ENCODE measurements around the gene COG5.
"Not testable (repeated sequence)": the region's sequence is repeated elsewhere in the genome, so short reads cannot be mapped to it uniquely, and the experiment has no call there.

The COG5 gene

DNA sequence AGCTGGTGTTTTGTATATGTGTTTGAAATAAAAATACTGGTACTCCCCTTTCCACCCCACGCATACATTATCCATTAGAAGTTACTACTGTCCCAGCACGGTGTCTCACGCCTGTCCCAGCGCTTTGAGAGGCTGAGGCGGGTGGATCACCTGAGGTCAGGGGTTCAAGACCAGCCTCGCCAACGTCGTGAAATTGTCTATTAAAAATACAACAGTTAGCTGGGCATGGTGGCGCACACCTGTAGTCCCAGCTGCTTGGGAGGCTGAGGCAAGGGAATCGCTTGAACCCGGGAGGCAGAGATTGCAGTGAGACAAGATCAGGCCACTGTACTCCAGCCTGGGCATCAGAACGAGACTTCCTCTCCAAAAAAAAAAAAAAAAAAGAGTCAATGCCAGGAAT, 392.2 kb downstream of the COG5 start:
- DNase-seq: no peak

DNA sequence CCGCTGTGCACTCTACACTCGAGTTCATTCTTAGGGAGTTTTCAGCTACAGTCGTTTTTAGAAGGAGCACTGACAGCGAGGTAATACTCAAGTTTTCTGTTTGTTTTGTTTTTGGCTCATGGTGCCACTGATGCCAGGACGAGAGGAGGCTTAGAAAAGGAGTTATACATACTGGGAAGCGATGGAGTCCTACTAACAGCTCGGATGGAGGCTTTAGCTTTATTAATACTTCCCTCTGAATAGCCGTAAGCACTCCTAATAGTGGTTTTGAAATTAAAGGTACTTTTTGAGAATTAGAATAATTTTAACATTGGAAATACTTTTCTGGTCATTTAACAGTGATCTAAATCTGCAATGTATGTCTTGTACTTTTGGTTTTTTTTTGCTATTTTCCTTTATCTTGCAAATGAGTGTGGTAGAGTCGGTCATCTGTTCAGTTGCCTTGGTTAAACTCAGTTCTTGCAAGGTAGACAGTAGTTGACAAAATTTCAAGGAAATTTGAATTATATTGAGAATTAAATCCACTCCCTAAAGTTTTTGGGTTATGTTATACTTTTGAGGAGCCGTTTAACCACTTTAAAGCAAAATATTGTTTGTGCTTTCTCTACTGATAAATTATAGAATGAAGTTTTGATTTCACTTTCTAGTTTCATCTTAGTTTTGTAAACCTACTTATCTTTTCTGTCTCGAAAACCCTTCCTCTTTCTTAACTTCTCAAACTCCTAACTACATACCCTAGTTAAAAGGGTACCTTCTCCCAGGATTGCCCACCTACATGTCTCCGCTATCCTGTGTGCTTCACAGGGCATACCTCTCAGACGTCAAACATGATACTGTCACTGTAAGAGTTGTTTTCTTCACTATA, 393.4 kb downstream of the COG5 start:
- DNase-seq: no peak

DNA sequence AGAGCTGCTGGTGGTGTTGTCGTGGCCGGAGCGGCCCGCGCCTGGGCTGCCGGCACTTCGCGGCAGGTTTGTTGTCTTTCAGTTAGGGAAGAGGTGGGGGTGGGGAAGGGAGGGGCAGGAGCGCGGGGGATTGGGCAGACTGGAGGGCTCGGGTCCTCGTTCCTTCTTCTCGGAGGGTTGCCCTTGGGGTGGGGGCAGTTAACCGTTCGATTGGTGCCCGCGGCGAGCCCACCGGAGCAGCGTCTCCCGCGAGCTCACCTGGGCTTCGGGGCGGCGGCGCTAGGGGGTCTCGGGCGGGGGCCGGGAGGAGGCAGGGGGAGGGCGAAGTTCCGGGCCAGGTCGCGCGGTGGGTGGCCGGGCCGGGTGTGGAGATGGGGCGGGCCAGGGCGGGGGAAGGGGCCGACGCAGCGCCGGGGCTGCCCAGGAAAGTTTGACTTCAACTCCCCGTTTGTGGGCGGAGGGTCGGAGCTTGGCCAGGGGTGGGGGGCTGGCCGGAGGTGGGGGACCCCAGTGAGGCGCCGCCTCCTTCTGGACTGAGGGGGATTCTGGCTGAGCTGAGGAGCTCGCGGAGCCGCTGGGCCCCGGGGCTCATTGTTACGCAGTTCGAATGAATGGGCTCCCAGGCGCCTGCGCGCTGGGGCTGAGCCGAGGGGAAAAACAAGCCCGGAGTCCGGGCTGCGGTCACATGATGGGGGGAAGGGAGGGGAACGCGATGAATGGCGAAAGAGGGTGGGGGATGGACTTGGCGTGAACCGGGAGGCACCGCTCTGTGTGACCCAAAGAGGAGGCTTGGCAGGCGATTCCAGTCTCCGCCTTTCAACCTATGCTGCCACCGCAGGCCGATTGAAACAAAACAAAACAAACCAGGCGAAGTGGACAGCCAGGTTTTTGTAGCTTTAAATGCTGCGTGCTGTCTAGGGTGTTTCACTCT, 394.3 kb downstream of the COG5 start:
- peak; percentile 86 for DNase-seq

DNA sequence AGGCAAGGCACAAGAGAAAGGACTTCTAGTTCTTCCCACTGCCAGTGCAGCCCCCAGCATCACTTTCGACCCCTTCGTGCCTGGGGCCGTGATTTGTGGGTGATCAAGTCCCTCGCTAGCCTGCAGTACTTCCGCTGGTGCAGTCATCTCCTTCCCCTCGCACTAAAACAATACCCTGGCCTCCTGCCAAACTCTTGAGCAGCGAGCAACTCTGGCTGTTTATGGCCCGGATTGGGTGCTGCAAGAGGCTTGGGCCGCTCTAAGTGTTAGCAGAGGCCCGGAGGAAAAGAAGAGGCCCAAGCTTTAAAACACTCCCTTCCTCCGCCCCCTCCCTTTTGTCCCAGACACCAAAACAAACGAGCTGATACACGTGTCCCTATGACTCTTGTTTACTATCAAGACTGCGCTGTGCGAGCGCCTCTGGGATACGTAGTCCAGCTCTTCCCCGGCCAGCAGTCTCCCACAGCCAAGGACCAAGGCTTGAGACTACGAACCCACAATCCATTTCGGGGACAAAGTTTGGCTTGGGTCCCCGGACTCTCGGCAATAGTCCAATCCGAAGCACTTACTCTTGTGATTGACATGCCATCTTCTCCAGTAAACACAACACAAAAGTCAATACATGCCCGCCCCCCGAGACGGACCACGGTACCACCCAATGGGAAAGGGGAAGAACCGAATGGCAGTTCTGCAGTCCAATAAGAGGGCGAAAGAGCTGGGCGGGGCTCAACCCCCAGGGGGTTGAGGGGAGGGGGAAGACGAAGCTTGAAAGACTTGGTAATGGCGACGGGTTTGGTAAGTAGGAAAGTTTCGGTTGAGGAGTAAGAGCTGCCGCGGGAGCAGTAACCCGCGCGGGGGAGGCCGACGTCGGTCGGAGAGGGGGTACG, 395.2 kb downstream of the COG5 start, which contains the start of gene HBP1:
Gene HBP1 (plus strand): TSS at position 771 of the 887 bp plus-strand sequence. CDS start 10,891 bp downstream, outside the sequence.
- DNase-seq: peak; percentile 99

DNA sequence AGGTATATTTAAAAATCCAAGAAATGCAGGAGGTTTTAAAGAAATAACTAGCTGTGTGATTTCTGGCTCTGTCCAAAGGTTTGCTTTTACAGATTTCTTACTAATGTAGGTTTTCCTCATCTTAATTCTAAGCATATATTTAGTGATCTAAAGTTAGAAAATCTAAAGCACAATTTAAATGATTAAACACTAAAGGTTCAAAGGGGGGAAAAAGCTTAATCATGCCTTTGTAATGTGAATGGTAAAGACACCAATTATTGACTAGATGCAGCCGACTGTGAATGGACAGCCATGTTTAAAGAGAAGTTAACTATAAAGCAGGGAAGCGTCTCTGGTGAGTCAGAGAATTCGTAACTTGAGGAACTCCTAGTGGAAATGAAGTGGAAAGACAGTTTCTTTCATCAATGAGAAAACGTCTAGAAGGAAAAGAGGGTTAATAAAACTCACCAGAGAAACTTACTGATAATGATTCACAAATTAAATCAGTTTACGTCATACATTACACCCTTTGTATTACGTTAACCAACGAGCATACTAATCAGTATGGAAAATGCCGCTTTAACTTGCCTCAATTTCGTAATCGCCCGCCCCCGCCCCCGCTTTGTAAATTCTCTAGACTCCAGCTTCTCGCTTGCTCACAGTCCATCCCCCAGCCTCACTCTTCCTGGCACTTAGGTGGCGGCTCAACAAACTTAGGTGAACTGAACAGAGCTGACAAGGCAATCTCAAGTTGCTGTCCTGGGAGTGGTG, 396.1 kb downstream of the COG5 start:
- DNase-seq: peak; percentile 19

DNA sequence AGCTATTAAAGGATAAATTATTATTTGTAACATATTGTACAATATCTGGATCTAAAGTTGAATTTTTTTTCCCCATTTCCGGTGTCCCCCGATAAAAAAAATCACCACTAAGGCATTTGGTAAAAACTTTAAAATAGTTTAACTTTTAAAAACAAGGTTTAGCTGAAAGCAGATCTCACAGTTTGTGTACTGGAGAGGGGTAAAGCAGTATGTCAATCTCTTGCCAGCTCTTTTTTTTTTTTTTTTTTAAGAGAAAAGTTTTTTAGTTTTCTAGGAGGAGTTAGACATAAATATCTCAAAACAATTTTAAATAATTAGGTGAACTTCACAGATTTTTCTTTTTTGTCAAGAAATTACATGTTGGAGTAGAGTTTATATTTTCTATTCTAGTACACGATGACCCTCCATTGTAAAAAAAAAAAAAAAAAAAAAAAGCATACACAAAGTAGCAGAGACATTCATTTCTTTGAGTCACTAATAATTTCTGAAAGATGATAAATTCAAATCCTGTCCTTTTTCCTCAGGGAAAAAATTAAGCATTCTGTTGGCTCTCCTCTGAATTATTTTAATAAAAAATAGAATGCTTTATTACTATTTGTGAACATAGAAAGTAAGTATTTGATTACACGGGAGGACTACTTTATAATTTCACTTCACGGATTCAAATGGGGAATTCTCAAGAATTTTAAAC, 396.8 kb downstream of the COG5 start:
- no peak for DNase-seq

DNA sequence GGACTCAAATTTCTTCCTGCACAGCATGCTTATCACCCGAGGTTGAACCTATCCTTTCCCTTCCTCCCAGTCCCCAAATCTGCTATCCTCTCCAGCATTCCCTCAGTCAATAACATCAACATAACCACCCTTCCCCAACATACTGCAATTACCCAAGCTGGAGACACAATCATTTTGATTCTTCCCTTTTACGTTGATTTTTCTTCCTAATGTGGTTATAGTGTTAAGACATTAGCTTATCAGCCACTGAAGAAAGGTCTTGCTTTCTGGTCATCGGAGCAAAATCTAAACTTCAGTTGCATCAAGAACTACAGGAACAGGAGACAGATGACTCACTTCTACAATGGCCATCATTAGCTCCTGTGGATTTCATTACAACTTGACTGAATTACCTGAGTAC, 398.4 kb downstream of the COG5 start:
- DNase-seq: no peak

DNA sequence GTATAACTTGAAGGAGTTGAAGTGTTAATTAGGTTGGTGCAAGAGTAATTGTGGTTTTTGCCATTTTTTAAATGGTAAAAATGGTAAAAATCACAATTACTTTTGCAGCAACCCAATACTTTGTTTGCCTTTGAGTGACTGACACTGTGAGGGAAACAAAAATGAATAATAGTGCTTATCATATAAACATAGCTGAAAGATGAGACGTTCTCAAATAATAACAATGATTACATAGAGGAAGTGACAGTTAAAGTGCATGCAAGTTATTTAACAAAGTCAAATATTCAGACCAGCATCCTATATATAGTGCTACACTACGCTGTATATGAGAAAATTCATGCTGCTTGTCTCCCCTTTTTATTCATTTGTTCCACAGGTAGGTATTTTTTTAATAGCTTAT, 399.6 kb downstream of the COG5 start:
- DNase-seq: no peak

DNA sequence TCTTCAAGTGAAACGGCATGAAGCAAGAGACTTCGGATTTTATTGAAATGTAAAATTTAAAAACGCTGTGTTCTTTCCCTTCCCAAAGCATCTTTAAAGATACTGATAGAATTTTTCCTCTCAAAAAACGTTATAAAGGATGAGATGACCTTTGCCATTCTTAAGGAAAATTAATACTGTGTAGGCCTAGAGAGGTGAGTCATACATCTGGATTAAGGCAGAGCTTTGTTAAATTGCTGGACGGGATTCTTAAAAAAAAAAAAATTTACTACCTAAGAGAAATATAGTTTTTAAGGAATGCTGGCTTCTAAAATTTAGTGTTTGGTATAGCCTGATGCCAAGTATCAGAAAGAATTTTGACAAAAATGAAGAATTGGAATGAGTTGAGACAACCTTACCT, 401.2 kb downstream of the COG5 start:
- no peak for DNase-seq

DNA sequence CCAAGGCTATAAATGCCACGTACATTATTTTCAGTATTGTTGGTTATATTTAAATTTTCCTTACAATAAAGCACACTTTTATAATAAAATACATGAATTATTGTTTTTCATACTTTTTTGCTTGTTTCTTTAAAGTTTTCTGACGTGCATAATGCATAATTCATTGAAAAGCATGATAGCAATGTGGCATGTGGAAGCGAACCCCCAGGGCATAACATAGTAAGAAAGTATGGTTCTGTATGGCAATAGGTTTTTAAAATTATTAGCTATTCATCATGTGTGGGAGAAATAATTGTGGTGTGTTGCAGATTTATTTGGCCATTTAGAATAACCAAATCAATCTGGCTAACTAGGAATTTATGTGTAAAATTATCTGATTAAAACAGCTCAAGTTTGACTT, 402.3 kb downstream of the COG5 start:
- DNase-seq: no peak

DNA sequence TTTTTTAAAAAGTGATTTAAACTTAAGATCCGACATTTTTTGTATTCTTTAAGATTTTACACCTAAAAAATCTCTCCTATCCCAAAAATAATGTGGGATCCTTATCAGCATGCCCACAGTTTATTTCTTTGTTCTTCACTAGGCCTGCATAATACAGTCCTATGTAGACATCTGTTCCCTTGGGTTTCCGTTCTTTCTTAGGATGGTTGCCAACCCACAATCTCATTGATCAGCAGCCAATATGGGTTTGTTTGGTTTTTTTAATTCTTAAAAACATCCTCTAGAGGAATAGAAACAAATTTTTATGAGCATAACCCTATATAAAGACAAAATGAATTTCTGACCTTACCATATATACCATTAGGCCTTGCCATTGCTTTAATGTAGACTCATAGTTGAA, 403.3 kb downstream of the COG5 start:
- DNase-seq: no peak

DNA sequence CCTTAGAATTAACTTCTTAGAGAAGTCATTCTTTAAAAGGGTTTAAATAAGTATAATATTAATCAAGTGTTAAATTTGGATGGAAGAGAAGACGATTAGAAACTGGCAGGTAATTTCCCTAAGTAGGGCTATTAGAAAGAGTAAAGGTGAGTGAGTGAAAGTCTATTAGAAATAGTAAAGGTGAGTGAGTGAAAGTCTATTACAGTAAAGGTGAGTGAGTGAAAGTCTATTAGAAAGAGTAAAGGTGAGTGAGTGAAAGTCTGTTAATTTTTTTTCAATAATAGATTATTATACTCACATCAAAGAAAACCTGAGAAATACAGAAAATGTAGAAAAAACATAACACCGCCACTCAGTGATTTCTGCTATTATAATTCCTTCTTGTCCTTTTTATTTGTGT, 405.7 kb downstream of the COG5 start:
- no peak for DNase-seq

DNA sequence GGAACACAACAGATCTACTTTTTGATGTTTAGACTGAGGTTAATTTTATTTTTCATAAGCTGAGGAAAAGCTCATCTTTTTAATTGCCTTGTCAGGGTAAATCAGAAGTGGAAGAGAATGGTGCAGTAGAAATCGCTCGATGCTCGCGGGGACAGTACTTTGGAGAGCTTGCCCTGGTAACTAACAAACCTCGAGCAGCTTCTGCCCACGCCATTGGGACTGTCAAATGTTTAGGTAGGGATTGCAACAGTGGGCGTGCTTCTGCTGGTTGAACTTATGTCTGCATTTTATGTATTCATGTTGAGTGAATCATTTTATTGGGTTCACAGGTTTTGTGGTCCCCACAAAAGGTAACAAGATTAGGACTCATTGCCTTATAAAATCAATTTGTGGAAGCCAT, 406.6 kb downstream of the COG5 start:
- DNase-seq: no peak

DNA sequence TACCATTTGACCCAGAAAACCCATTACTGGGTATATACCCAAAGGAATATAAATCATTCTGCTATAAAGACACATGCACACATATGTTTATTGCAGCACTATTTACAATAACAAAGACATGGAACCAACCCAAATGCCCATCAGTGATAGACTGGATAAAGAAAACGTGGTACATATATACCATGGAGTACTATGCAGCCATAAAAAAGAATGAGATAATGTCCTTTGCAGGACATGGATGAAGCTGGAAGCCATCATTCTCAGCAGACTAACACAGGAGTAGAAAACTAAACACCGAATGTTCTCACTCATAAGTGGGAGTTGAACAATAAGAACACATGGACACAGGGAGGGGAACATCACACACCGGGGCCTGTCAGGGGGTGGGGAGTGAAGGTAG, 408.0 kb downstream of the COG5 start:
- not testable (repeated sequence) for DNase-seq

DNA sequence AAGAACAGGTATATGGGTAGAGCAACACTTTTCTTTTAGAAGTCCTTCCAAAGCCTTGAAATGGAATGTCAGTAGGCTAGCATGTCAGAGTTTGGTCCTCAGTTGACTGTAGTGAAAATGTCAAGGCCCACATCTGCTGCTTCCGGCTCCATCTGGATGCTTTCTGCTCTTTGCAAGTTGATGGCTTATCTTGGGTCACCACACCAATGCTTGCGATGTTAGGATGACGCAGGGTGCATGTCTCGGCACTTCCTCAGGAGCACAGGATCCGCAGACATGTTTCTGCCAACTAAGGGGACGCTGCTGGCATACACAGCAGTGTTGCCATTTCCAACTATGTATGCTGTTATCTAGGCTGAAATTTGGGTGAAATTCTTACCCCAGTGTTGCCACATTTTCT, 408.9 kb downstream of the COG5 start:
- DNase-seq: no peak

DNA sequence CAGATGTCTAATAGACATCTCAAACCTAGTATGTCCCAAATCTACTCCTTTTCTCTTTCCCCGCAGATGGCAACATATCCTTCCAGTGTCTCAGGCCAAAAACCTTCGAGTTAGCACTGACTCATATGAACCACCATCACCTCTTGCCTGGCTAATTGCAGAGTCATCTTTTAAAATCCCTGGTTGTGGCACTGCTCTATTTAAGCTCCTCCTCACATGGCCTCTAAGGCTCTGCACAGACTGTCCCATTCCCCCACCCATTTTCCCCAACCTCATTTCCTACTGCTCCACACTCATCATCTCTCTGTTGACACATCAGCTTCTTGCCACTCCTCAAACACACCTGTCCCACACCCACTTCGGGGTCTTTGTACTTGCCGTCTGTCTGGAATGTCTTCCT, 411.7 kb downstream of the COG5 start:
- DNase-seq: no peak
